Measurements from ENCODE around the gene CTLA4. TPM values are rescaled to one million over a fixed set of nuclear protein-coding genes. Genes with fewer than 3 reads are reported as not detected.

Gene CTLA4
- total and polyA plus RNA-seq, 9 of the 15 experiments (the other 6 are each of a cell fraction or from before 2014, with no cell fraction given): 0.10 to 0.22 (median 0.11) TPM; not detected in 4

DNA sequence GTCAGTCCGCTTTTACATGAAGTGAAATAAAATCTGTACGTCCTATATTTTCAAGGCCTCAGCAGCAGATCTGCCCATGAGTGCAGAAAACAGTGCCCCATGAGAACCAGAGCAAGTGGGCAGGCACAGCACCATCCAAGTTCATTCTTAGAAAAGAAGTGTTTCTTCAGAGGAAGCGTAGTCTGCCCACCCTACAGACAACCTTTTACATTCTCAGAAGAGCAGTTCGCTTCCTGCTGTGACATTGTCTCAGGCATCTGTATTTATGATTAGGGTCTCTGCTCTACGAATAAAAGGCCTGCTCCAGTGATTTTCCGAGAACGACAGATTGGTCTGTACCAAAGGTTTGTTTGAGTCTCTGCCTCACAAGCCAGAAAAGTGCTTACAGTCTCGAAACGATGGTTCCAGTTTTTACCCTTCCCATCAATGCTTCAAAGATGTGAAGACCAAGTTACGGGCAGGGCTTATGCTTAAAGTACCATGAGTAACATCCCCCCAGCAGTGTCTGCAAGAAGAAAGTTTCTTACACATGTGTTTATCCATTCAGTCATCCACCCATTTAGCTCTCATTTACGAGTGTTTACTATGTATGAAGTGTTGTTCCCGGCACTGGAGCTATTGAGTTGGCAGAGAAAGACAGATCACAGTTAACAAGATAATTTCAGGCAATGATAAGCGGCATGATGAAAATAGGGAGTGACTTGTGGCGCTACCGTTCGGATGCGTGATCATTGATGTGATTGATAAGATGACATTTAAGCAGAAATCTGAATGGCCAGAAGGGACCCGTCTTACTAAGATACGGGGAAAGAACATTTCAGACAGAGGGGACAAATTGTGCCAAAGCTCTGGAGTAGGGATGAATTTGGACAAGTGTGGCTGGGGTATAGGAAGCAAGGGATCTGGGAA is 31.4 kb upstream of the CTLA4 start:
- in situ Hi-C loops (cut with MboI) (no loop called here), intact Hi-C loops (cut with micrococcal nuclease) (no loop called here)
- H4K20me1 ChIP-seq (replicated peaks; ENCODE audit: control insufficient read depth, insufficient read depth, low read length): no peaks in the 10 kb centered on the region
- H3K9me1 ChIP-seq (ENCODE audit: control insufficient read depth, insufficient read depth, low read length): no peaks in the 10 kb centered on the region
- no peak overlapping the region for H3K9ac ChIP-seq (ENCODE audit: insufficient read depth in 1 of 2, low read depth in 2 of 2, low read length in 2 of 2)
- TF ChIP-seq, protein P1, sequence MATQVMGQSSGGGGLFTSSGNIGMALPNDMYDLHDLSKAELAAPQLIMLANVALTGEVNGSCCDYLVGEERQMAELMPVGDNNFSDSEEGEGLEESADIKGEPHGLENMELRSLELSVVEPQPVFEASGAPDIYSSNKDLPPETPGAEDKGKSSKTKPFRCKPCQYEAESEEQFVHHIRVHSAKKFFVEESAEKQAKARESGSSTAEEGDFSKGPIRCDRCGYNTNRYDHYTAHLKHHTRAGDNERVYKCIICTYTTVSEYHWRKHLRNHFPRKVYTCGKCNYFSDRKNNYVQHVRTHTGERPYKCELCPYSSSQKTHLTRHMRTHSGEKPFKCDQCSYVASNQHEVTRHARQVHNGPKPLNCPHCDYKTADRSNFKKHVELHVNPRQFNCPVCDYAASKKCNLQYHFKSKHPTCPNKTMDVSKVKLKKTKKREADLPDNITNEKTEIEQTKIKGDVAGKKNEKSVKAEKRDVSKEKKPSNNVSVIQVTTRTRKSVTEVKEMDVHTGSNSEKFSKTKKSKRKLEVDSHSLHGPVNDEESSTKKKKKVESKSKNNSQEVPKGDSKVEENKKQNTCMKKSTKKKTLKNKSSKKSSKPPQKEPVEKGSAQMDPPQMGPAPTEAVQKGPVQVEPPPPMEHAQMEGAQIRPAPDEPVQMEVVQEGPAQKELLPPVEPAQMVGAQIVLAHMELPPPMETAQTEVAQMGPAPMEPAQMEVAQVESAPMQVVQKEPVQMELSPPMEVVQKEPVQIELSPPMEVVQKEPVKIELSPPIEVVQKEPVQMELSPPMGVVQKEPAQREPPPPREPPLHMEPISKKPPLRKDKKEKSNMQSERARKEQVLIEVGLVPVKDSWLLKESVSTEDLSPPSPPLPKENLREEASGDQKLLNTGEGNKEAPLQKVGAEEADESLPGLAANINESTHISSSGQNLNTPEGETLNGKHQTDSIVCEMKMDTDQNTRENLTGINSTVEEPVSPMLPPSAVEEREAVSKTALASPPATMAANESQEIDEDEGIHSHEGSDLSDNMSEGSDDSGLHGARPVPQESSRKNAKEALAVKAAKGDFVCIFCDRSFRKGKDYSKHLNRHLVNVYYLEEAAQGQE (IDR thresholded peaks at IDR 0.05; ENCODE audit: borderline replicate concordance): no peak
- TF ChIP-seq, protein P1 (CRISPR knock-in tag; IDR thresholded peaks at IDR 0.05; ENCODE audit: low read depth): no peak
- TF ChIP-seq HSF4 (CRISPR knock-in tag; IDR thresholded peaks at IDR 0.05; ENCODE audit: borderline replicate concordance) (no peak), CAMTA2 (CRISPR knock-in tag; conservative IDR thresholded peaks at IDR 0.05) (no peak), POLR2AphosphoS2 (IDR thresholded peaks at IDR 0.05; ENCODE audit: low read length) (no peak), ZNF384 (IDR thresholded peaks at IDR 0.05; ENCODE audit: low read depth, low read length) (no peak), POLR3A (IDR thresholded peaks at IDR 0.05; ENCODE audit: borderline replicate concordance, extremely low read depth, insufficient read depth, insufficient read length) (no peak), SIN3B (IDR thresholded peaks at IDR 0.05; ENCODE audit: low read depth) (no peak), ZNF263 (CRISPR knock-in tag; IDR thresholded peaks at IDR 0.05; ENCODE audit: borderline replicate concordance) (no peak), HCFC1 (IDR thresholded peaks at IDR 0.05; ENCODE audit: low read depth, low read length) (no peak), ZNF589 (CRISPR knock-in tag; IDR thresholded peaks at IDR 0.05; ENCODE audit: low read depth) (no peak)
- TF ChIP-seq, protein P2, sequence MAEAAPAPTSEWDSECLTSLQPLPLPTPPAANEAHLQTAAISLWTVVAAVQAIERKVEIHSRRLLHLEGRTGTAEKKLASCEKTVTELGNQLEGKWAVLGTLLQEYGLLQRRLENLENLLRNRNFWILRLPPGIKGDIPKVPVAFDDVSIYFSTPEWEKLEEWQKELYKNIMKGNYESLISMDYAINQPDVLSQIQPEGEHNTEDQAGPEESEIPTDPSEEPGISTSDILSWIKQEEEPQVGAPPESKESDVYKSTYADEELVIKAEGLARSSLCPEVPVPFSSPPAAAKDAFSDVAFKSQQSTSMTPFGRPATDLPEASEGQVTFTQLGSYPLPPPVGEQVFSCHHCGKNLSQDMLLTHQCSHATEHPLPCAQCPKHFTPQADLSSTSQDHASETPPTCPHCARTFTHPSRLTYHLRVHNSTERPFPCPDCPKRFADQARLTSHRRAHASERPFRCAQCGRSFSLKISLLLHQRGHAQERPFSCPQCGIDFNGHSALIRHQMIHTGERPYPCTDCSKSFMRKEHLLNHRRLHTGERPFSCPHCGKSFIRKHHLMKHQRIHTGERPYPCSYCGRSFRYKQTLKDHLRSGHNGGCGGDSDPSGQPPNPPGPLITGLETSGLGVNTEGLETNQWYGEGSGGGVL (CRISPR knock-in tag; IDR thresholded peaks at IDR 0.05): no peak
- no peak for ATAC-seq
- no peak for DNase-seq (ENCODE audit: extremely low read depth in 1 of 4, low spot score in 3 of 4)
- H3K36me3 ChIP-seq (ENCODE audit: control insufficient read depth, insufficient read depth, low read length): no peaks in the 10 kb centered on the region
- CTCF ChIA-PET (ENCODE audit: low intra/inter-chr PET ratio): no interaction called here
- FAIRE-seq: no peak
- H3K4me2 ChIP-seq (ENCODE audit: insufficient read depth, low read length): no peak overlapping the region
- no peaks in the 10 kb centered on the region for H3K79me2 ChIP-seq (ENCODE audit: control insufficient read depth, insufficient read depth, low read length)
- no TSS peak for BruUV-seq (replicated peaks)
- no peak overlapping the region for H3K27ac ChIP-seq (ENCODE audit: extremely low read depth, low read depth, low read length)
- no peak overlapping the region for H2AFZ ChIP-seq (ENCODE audit: low read depth, low read length)
- H3K27me3 ChIP-seq (ENCODE audit: control insufficient read depth in 2 of 2, insufficient read depth in 2 of 2, low read length in 2 of 2): no peaks in the 10 kb centered on the region
- WGBS (ENCODE audit: insufficient coverage, low coverage, missing lambda C conversion rate): 4% methylated on average over 18 of the region's 19 CpGs
- POLR2A ChIA-PET: no interaction called here
- H3K9me3 ChIP-seq (replicated peaks; ENCODE audit: control insufficient read depth, insufficient read depth, low read depth, low read length): no peaks in the 10 kb centered on the region
- no peak overlapping the region for H3K4me3 ChIP-seq
- H3K4me1 ChIP-seq (replicated peaks in 1 of 2; ENCODE audit: control insufficient read depth in 2 of 2, insufficient read depth in 2 of 2, low read length in 2 of 2): no peaks in the 10 kb centered on the region
